Activated CD8-positive, alpha-beta memory T cell treated with anti-CD3 and anti-CD28 coated beads for 1 hour (primary cell): Measurements from ENCODE around the gene TSPAN31.
"Not testable (repeated sequence)": the region's sequence is repeated elsewhere in the genome, so short reads cannot be mapped to it uniquely, and the experiment has no call there.

Experiments used
- DNase-seq, 2 donors: peaks; one replicate each; pipeline ENCODE4 v3.0.0-alpha.2; 2020; ENCODE audit warnings: low read depth in 1 of 2; ENCODE audit errors: extremely low read depth in 1 of 2

TSPAN31 gene

GRCh38 chr12:57765698-57766463 is 21.0 kb downstream of the TSPAN31 start:
- DNase-seq, result no peak

- no peak for DNase-seq
Measured at GRCh38 chr12:57766464-57767304, 21.8 kb downstream of the TSPAN31 start, which contains the start of gene CYP27B1. TSS of gene CYP27B1 (minus strand) at chr12:57767078. CDS start at chr12:57767041, 37 bp downstream.

GRCh38 chr12:57767305-57767698 is 22.5 kb downstream of the TSPAN31 start:
- no peak for DNase-seq

- no peak for DNase-seq
Measured at GRCh38 chr12:57767876-57768275, 23.0 kb downstream of the TSPAN31 start.

GRCh38 chr12:57769594-57769993 is 24.8 kb downstream of the TSPAN31 start:
- no peak for DNase-seq

GRCh38 chr12:57770734-57771133 is 25.9 kb downstream of the TSPAN31 start:
- no peak for DNase-seq

- DNase-seq, result peak in 1 of 2 donors; percentile 68
Measured at GRCh38 chr12:57771236-57771872, 26.5 kb downstream of the TSPAN31 start.

GRCh38 chr12:57771873-57772428 is 27.1 kb downstream of the TSPAN31 start, which contains the start of gene METTL1:
TSS of gene METTL1 (minus strand) at chr12:57772105. CDS start at chr12:57772083, 22 bp downstream.
- DNase-seq, result peak; percentile 70 to 77

- DNase-seq, result no peak
Measured at GRCh38 chr12:57772429-57773322, 27.8 kb downstream of the TSPAN31 start, which contains the start of gene EEF1AKMT3. TSS of gene EEF1AKMT3 (plus strand) at chr12:57772614. CDS start at chr12:57772725, 111 bp downstream.

- not testable (repeated sequence) for DNase-seq
Measured at GRCh38 chr12:57774634-57775033, 29.8 kb downstream of the TSPAN31 start.

- DNase-seq, result no peak
Measured at GRCh38 chr12:57775044-57775443, 30.2 kb downstream of the TSPAN31 start.

GRCh38 chr12:57775563-57776246 is 30.9 kb downstream of the TSPAN31 start:
- no peak for DNase-seq

- DNase-seq, result no peak
Measured at GRCh38 chr12:57776247-57776587, 31.4 kb downstream of the TSPAN31 start.

GRCh38 chr12:57777367-57777766 is 32.5 kb downstream of the TSPAN31 start:
- DNase-seq, result no peak

GRCh38 chr12:57777911-57778310 is 33.1 kb downstream of the TSPAN31 start:
- DNase-seq, result no peak

GRCh38 chr12:57779736-57780135 is 34.9 kb downstream of the TSPAN31 start:
- no peak for DNase-seq

GRCh38 chr12:57780284-57780897 is 35.6 kb downstream of the TSPAN31 start:
- no peak for DNase-seq

GRCh38 chr12:57781244-57781643 is 36.4 kb downstream of the TSPAN31 start:
- DNase-seq, result no peak

GRCh38 chr12:57781801-57782200 is 37.0 kb downstream of the TSPAN31 start:
- no peak for DNase-seq
